Stimulated activated CD4-positive, alpha-beta T cell treated with anti-CD3 and anti-CD28 coated beads, TNF-alpha, amount 100 ng/mL, for 4 hours (primary cell): ENCODE data around the gene CROCC2.

Experiments
- DNase-seq, 3 experiments: peaks; one replicate each; pipeline ENCODE4 v3.0.0-alpha.2; 2020; ENCODE audit warnings: low read depth in 3 of 3

Gene CROCC2

GRCh38 chr2:240891492-240892340 lies 14.4 kb upstream of the CROCC2 start:
- DNase-seq: no peak

GRCh38 chr2:240892356-240892755 lies 13.8 kb upstream of the CROCC2 start:
- DNase-seq: no peak

DNA sequence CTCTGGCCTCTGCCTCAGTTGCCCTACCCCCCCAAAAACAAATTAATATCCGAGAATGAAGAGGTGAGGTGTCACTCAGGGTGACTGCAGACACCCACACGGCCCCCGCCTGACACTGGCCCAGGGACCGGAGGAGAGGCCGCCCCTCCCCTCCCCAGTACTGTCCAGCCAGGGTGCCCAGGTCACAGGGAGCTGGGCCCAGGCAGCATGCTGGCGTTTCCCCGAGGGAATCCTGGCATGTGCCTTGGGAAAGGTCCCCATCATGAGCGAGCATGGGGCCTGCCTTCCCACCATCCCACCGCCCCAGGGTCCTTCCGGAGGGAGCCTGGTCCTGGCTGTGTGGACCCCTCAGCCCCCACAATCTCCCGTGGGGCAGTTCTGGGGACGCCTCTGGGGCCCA lies 13.2 kb upstream of the CROCC2 start:
- DNase-seq: no peak

- DNase-seq: peak; percentile 9 to 37 (median 35)
These were observed 12.7 kb upstream of the CROCC2 start for GRCh38 chr2:240893363-240893844.

DNA sequence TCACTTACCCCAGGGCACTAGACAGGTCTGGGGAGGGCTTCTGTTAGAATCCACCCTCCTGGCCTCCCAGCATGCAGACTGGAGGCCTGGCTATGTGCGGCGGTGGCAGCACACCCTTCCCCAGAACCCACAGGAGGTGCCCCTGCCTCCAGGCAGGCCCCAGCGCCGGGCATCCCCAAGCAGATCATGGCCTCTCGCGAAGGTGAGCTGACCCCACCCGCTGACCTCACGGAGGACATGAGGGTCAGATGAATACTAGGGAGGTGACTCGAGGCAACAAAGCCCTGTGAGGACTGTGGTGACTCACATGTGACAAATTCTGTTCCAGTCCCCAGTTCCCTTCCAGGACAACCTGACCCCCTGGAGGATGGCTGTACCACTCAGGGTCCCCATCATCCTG lies 12.1 kb upstream of the CROCC2 start:
- no peak for DNase-seq

DNA sequence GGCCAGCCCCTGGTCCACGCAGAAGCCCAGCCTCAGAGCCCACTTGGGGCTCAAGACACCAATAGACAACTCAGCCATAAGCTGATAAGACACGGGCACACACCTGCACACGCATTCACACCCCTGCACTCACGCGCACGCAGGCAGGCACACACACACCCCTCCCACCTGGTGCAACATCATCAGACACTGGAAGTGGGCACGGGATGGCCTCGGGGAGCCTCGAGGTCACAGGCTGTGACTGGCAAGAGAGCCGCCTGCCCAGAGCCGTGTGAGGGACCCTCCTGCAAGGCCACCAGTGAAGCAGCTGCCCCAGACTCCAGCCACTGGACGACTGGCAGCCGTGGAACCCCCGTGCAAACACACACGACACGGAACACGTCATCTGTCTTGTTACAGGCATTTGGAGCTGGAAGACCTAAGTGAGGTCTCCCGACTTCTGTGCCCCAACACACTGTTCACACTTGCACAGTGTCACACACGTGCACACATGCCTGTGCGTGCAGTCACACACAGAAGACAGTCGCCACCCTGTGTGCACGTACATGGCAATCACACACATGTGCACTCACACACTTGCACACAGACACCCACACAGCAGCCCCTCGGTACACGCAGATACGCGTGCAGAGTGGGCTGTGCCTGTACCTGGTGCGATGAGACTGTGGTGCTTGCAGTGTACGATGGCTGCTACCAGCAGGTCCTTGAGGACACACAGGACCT lies 11.1 kb upstream of the CROCC2 start:
- no peak for DNase-seq

DNA sequence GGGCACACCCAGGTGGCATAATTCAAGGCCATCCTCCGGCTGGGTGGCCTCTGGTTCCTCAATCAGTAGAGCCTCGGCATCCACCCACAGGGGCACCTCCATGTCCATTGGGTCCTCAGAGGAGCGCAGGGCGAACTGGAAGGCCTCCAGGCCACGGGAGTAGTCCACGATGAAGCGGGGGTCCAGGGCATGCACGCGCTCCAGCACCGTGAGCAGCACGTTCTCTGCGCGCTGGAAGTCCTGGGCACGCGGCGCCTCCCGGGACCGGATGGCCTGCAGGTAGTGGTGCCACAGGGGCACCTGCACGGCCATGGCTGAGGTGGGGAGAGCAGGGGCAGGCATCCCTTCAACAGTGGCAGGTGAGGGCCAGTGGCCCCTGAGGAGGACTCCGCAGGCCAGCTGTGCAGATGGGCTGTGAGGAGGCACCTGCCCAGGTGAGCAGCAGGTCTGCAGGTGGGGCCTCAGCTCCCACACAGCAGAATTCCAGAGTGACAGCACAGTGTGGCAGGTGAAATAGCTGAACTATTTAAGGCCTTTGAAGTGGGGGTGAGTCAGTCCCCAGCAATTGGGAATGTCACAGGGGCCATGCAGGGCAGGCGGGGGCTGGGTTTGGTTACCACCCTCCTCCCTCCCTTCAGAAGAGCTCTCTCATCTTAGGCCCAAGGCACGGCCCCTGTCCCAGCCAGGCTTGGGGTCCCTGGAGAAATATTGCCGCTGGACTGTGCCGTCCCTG lies 10.3 kb upstream of the CROCC2 start, which contains the start of gene MAB21L4:
Gene MAB21L4, minus strand, starts transcription at position 501 of the 733 bp plus-strand sequence. Its CDS starts 159 bp downstream, at position 342.
- DNase-seq: no peak

DNA sequence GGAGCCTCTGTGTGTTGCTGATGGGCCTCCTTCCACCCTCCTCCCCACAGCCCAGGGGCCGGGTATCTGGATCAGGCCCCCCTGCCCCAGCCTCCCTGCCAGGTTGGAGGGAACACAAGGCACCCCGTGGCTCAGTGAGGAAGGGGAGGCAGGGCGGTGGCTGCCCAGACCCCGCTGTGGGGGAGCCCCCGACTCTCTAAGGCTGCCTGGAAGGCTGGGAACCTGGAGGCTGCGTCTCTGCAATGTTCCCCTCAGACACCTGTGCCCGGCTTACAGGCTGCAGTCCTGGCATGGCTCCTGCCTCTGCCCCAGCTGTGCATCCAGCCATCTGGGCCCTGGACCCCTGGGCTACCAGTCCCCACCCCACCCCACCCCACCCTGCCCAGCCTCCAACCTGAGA lies 9.7 kb upstream of the CROCC2 start:
- DNase-seq: no peak

DNA sequence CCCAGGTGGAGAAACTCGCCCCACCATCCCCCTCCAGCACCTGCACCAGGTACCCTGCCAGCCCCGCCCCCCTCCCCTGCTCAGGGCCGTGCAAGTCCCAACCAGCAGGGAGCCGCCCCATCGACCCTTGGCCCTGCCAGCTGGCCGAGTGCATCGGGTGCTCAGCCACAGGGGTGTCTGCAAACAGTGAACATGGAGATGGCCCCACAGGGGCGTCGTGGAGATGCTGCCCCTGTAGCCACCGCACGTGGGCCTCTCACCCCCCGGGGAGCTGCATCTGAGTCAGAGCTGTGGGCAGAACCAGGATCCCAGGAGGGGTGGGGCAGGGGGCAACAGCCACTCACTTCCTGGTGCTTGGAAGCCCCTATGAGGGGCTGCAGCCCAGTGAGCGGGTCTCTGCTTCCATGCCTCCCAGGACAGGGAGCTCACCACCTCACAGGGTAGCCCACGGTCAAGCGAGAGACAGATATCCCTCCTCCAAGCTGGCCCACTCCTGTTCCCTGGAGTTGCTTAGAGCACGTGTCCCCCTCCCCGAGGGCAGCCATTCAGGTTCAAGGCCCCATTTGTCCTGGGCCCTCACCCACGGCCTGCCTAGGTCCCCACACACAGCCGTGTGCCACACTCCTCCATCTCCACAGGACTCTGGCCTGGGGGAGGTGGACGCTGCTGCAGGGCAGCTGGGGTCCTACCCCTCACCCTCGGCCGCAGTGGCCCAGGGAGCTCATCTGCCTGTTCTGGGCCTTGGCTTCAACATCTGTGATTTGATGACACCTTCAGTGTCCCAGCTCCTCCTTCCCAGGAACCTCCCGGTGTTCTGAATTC lies 9.1 kb upstream of the CROCC2 start:
- DNase-seq: no peak

DNA sequence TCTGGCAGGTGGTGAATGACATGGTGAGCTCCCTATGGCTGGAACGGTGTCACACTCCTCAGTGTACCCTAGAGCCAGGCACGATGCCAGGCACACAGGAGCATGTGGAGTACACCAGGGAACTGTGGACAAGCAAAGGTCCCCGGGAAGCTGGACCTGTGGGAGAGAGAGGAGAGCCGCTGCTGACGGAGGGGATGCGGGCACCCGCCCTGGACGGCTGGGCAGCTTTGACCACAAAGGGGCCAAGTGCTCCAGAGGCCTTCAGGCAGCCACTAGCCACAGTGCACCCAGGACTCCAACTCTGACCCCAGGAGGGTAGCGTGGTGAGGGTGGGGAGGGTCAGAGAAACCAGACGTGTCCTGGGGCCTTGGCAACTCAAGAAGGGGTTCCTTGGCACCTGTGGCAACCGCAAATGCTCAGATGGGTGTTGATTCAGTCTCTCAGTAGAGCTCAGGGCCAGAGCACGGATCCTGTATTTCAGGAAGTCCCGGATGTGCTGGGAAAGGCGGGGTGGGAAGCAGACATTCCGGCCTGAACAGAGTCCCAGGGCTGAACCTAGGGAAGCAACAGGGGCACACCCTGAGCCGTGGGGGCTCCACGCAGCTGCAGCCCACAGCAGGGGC lies 7.9 kb upstream of the CROCC2 start:
- DNase-seq: no peak

DNA sequence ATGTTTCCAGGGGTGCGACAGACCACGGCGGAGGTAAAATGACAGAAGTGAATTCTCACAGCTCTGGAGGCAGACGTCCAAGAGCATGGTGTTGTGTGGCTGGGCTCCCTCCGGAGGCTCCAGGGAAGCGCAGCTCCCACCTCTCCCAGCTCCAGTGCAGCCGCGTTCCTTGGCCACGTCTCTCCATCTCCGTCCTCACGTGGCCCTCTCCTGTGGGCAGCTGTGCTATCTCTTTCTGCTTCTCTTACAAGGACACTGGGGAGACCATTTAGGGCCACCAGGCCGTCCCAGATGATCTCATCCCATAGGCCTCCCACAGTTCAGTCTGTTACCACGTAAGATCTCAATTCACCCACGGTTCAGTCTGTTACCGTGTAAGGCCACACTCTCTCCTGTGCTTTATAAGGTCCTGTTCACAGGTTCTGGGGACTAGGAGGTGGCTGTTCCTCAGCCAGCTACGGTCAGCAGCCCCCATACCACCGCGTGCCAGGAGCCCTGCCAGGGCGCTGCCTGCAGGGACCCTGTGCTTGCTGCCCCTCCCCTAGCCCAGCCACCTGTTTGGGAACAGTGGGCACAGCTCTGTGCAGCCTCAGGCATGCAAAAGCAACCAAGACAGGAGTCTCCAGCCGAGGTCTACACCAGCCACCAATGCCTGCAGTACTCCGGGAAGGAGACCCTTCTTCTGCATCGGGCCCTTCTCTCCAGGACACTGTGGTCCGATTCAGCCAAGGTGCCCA lies 7.2 kb upstream of the CROCC2 start:
- DNase-seq: no peak

DNA sequence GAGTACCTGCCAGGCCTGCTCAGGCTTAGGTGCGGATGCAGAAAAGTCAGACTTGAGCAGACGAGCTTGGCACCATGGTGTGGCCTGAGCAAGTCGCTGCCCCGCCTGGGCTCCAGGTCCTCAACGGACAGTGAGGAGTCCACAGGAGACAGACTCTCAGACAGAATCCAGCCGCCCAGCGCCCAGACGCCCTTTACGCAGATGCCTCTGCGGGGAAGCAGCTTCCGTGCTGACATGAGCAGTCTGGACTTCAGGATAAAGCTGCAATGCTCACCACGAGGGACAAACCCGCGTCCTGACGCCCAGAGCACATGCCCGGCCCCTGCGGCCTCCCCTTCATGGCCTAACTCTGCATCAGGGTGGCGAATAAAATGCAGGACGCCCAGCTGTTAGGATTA lies 6.7 kb upstream of the CROCC2 start:
- no peak for DNase-seq

- DNase-seq: no peak
These were observed 5.8 kb upstream of the CROCC2 start for GRCh38 chr2:240900141-240900860.

DNA sequence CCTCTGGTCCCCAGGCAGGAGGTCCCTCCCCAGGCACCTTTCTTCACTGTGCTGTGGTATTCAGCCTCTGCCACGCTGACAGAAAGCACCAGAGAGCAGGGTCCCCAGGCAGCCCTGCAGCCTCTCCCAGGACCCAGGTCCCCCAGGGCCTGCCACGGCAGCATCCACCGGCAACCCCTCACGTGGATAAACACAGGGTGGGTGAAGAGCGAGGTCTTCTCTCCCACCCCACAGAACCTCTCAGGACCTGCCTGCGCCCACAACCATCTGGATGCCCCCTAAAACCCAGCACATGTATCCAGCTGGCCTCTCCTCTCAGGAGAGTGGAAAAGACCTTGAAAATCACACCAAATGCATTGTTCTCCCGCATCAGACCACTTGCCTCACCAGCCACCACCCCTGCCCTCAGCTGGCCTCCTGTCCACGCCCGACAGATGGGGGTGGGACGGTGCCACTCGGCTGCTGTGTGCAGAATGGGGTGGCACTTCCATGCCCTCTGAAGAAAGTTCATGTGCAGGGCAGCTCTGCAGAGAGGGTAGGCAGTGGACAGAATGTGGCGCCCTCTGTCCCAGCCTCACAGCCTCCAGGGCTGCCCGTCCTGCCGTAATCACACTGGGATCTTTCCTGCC lies 4.0 kb upstream of the CROCC2 start:
- DNase-seq: no peak

GRCh38 chr2:240902615-240903041 lies 3.5 kb upstream of the CROCC2 start:
- DNase-seq: no peak

- DNase-seq: no peak
These were observed 2.7 kb upstream of the CROCC2 start for GRCh38 chr2:240903191-240904060.

DNA sequence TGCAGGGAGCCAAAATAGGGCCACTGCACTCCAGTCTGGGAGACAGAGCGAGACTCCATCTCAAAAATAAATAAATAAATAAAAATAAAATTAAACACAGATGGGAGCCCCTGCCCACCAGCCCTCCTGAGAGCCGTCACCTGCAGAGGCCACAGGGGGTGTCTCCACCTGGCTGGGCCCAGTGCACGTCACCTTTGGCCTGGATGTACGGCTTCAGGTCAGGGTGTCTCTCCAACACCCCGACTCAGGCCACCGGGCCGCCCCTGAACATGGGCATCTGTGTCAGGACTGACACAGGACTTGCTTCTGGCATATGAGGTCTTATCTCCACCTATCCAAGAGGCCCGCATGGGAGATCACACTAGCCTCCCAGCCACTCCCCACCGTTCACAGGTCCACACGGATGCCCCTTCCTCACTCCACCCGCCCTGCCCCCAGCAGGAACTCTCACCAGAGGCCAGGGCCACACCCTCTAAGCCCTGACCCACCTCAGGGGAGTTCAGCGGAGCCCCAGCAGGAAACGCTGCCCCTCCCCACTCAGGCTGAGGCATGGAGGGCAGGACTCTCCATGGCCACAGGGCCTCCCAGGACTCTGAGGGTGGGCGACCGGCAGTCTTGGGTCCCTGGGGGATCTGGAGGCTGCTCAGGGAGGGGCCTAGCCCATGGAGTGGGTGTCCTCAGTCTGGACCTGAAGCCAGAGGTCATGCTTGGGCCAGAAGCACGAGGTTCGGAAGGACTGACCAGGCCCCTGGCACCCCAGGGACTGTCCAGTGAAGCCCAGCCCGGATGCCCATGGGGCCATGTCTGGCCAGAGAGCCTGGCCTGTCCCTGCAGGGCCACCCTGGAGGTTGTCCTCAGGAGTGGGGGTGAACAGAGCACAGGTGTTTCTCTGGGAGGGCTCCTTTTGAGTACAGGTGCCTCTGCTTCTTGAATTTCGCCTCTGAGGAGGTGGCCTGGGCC lies 1.6 kb upstream of the CROCC2 start:
- DNase-seq: no peak
